HG02571 (cell line): ENCODE measurements around the gene CYSLTR2.
A peak's percentile ranks its signal among the peaks of the same experiment; 100 is the strongest.

ENCODE experiments used
- ATAC-seq: cut with Tn5 transposase; IDR thresholded peaks from one replicate; pipeline ENCODE4 v1.9.1; 2021; ENCODE audit warnings: mild to moderate bottlenecking, moderate library complexity; ENCODE audit not compliant: unreplicated experiment

CYSLTR2 gene

DNA sequence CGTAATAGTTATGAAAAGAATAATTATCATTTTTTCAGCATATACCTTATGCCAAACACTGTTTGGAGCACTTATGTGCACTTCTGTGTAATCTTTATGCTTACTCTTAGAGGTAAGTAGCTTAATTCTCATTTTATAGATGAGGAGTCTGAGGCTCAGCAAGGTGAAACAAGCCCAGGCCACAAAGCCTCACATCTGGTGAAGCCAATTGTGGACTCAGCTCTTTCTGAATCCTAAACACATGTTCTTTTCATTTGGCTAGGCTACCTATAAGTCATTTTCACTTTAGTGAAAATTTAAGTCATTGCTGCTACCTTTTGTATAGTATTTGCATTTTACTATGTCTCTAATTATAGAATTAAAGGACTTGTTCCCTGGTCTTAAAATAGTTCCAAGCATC, 84.0 kb downstream of the CYSLTR2 start:
- no peak for ATAC-seq

DNA sequence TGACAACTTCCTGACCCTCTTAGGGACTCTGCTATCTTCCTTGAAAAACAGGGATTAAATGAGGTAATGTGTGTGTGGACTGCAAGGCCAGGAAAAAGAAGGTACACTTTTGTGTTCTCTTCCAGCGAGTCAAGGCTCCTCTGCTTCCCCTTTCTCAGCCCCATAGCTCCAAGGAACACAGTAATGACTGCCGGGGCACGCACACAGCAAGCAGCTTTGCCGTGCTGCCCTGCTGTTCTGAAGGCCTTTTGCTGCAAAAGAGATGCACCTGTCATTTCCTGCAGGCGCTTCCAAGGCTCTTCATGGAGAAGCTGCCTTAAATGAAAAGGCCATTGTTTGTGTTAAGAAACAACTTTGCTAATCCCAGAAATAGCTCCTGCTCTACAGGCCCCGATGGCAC, 84.6 kb downstream of the CYSLTR2 start:
- ATAC-seq, result no peak

DNA sequence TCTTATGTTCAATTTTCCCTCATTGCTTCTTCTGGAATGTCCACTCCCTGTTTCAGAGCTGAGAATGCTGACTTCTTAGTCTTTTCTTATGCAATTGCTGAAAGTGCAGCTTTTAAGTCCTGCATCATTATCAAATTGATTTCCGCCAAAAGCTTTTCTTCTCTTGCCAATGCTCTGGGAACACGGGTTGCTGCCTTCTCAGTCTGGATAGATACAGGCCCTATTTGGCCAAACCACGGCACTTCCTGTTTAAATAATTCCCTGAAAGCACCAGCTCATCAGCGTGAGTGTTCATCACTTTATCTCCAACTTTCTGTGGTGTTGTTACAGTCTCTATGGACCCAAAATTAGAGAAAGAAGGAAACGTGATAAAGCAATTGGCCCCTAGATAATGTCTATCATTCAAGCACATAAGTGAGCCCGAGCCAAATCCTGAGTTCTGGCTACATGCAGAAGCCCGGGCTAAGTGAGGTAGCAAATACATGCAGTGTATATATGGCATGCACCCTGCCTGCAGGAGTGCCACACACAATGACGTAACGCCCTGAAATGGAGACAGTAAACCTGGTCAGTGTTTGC, 85.7 kb downstream of the CYSLTR2 start:
- ATAC-seq, result no peak

DNA sequence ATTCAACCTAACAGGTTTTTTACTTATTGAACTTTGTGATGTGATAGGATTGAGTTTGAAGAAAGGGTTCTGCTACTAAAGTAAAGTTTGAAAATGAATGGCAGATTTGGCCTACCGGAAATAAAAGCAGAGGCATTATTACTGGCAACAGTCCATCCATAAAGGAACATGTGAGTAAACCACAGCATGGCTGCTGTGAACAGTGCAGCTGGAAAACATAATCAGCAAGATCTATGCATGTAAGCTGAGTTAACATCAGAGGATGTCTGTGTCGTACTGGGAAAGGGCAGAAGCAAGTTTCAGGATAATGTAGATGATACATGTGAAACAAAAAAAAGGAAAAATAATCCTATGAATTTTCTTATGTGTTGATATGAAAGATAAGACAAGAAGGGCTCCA, 87.6 kb downstream of the CYSLTR2 start:
- ATAC-seq, result no peak

DNA sequence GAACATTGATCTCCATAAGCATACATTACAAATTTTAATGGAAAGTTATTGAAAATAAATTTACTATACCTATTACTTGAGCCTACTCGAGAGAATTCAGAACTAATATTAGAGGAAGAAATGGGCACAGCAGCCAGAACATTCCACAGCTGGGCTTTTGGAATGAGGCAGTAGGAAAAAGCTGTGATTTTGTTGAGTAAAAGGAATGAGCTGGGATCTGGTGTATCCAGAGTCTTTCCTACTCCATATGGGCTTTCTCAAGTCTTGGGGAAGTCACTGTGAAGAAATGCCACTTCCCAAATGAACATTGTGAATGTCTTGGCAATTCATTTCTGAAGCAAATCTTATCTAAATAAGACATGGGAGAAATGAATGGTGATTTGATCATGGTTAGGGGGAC, 93.1 kb downstream of the CYSLTR2 start:
- no peak for ATAC-seq

DNA sequence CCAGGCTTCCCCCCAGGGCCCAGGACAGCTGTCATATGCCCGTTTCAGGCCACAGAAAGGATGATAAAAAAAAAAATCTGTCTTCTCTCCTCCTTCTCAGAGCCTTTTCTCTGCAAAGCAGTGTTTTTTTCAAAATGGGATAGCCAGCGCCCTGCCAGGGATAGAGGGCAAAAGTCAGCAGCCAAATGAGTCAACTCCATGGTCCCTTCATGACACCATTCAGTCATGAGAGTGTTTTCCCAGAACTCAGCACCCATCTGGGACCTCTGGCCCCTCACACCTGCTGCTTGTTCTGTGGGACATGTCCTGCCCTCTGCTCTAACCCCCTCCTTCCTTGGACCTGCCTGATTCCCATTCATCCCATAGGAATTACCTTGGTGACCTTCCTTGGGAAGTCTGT, 95.0 kb downstream of the CYSLTR2 start:
- no peak for ATAC-seq

DNA sequence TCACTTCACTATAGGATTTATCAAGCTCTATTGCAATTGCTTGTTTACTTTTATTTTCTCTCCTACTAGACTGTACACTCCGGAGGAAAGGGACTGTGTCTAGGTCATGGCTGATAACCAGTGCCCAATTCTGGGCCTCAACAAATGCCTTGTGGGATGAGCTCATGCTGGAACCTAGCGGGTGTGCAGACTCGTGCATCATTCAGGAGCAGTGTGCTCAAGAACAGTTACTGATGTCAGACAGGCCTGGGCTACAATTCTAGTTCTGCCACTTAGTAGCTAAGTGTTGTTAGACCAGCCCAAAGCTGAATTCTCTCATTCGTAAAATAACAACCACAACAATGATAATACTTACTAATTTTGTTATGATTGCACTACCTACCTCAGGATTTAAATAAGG, 95.4 kb downstream of the CYSLTR2 start:
- no peak for ATAC-seq

DNA sequence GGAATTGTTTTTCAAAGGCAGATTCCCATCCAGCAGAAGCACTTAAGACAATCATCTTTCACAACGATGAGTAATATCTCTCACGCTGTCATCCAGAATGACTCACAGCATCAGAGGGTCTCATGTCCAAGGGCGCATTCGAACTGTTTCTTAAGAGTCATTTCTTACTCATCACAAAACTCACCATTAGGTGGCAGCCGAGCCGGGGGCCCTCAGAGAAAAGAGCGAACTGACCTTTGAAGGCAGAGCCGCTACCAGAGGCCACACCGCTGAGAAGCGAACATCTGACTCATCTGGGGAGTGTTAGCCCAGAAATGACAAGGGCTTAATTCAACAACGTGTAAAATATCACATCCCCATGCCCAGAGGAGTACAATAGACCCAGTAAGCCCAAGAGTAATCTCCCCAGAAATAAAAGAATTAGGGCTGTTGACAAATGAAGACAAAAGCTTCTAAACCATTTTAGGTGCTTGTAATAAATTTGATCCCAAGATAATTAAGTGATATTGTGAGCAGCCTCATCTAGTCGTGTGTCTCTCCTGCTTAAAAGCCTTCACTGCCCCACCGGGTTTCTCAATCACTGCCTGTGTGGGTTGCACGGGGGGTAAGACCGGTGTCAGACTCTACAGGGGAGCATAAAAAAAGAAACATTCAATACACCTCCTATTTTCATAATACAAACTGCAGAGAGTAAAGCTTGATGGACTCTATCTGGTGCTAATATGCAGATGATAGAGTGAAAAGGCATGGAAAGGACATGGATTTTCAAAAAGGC, 96.2 kb downstream of the CYSLTR2 start:
- ATAC-seq, result peak; percentile 92

DNA sequence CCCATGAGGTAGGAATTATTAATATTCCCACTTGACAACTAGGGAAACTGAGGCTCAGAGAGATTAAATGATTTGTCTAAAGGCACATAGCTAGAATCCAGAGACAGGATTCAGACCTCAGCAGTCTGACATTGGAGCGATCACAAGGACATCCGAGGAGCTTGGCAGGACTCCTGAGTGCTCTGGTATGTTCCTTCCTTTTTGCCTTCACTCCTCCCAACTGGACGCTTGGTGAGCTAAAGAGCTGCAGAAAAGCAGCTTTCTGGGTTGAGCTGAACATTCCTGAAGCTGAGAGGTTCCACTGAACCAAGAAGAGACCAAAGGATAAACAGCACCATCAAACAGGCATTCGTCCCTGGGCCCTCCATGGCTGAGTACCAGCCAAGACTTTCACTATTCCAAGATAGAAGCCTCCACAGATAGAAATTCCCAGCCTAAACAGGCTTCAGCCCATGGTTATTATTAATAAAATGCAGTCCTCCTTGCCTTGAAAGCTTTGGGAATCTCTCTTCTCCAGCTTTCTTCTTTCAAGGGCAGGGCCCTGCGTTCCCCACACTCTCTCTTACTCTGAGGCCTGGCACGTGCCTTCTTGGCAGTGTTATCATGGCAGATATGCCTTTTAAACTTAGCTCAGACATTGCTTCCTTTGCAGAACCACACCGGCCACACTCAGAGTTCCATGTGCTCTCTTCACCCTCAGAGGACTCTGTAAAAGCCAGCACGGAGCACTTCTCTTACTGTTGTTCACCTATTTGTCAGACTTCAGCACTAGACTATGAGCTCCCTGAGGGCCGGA, 97.1 kb downstream of the CYSLTR2 start:
- no peak for ATAC-seq

DNA sequence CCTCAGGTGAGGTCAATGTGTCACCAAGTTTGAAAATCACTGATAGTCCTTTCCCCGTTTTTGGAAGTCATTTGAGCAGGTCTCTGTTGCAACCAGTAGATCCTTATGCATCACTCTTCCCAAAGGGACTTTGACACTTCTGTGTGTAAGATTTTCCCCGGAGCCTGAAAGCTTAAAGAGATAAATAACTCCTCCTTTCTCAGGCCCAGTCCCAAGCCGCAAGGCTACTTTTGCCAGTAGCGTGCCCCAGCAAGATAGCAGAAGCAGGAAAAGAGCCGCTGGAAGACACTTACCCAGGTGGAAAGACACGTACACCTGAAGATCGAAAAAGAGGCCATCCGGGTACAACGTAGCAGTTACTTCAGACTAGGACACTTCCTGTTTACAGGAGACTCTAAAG, 106.9 kb downstream of the CYSLTR2 start:
- ATAC-seq, result no peak
